AG04449 (cell line): ENCODE measurements around the gene KLC1.

Experiments
- CTCF ChIA-PET: fragments of 350-600 bp; formaldehyde crosslinking; extraction: SDS; loops from one replicate; lab custom pipeline; 2021; ENCODE audit warnings: antibody characterized with exemption; lab: Yijun Ruan, JAX
- POLR2A ChIA-PET: fragments of 400-600, 350-600 bp; formaldehyde crosslinking; extraction: SDS; loops from one replicate; lab custom pipeline; 2020; ENCODE audit warnings: antibody characterized with exemption, inconsistent platforms; lab: Yijun Ruan, JAX
- DNase-seq: peaks from one replicate; pipeline ENCODE4 v3.0.0-alpha.2; 2010; ENCODE audit warnings: low read depth, low spot score
- H3K4me3 ChIP-seq: 2 replicates; pipeline ENCODE4 v1.5.1; 2011; ENCODE audit warnings: low read depth, mild to moderate bottlenecking, control low read depth, low read length
- TF ChIP-seq, protein P1 (sequence below): IDR thresholded peaks from one replicate; pipeline ENCODE4 v1.5.1; 2011; ENCODE audit warnings: mild to moderate bottlenecking, moderate library complexity, low read length, control low read depth, inconsistent platforms; ENCODE audit not compliant: insufficient read depth; ENCODE audit errors: missing control alignments

Gene KLC1

DNA sequence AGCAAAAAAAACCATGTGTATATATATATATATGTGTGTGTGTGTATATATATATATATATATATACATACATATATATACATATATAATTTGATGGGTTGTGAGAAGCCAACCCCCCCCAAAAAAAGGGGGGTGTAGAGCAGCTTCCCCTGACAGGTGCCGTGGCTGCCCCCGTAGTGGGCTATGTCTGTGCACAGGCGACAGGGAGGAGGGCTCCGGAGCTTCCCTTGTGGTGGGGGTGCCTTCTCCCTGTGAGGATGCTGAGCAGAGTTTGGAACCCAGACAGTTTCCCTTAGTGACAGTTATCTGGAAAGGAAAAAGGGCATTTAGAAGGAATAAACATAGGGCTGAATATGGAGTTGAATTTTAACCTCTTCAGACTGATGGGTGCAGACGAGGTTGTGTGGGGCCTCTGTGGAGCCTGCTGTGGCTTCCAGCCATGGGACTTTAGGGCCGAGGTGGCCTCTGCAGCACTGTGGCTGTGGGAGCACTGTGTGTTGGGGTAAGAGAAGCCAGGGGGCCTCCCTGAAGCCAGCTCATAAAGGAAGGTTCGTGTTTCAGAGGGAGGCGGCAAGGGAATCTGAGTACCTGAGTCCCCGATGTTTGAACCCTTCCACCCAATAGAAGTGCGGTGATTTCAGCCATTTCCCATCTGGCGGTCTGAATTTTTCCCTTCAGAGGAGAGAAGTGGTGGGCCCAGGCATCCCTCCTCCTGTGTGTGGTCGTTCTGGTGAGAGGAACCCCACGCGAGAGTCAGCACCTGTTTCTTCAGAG is 66.5 kb downstream of the KLC1 start:
- ChIA-PET CTCF (interaction anchor here (0.8 to 1.7 kb wide), 4 partner anchors 11 to 82 kb away, joined by 3 to 6 read pairs (median 4); no protein-coding TSS in a partner anchor), POLR2A (no interaction called here)

DNA sequence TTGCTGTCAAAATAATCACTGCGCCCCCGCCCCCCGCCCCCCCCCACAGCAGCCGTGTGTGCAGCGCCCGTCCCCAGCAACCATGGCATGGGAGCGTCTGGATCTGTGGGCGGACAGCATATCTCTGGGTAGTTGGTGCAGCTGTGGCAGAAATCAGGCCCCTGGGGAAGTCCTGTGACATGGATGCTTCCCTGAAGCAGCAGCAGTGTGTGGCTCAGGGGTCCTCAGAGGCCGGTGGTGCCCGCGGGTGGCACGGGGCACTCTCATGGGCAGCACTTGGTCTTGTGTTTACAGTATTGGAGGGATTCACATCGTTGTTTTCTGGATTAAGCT is 67.0 kb downstream of the KLC1 start:
- CTCF ChIA-PET = interaction anchor here (1.6 kb wide), 1 partner anchor 83 kb away, joined by 3 read pairs; no protein-coding TSS in a partner anchor
- TF ChIP-seq, protein P1, sequence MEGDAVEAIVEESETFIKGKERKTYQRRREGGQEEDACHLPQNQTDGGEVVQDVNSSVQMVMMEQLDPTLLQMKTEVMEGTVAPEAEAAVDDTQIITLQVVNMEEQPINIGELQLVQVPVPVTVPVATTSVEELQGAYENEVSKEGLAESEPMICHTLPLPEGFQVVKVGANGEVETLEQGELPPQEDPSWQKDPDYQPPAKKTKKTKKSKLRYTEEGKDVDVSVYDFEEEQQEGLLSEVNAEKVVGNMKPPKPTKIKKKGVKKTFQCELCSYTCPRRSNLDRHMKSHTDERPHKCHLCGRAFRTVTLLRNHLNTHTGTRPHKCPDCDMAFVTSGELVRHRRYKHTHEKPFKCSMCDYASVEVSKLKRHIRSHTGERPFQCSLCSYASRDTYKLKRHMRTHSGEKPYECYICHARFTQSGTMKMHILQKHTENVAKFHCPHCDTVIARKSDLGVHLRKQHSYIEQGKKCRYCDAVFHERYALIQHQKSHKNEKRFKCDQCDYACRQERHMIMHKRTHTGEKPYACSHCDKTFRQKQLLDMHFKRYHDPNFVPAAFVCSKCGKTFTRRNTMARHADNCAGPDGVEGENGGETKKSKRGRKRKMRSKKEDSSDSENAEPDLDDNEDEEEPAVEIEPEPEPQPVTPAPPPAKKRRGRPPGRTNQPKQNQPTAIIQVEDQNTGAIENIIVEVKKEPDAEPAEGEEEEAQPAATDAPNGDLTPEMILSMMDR = no peak
- POLR2A ChIA-PET = no interaction called here
- no peak for DNase-seq
- no peak overlapping the region for H3K4me3 ChIP-seq

More for the DNA sequence above, 66.5 kb downstream of the KLC1 start:
- TF ChIP-seq, protein P1 = no peak
- H3K4me3 ChIP-seq = no peak overlapping the region
- no peak for DNase-seq

DNA sequence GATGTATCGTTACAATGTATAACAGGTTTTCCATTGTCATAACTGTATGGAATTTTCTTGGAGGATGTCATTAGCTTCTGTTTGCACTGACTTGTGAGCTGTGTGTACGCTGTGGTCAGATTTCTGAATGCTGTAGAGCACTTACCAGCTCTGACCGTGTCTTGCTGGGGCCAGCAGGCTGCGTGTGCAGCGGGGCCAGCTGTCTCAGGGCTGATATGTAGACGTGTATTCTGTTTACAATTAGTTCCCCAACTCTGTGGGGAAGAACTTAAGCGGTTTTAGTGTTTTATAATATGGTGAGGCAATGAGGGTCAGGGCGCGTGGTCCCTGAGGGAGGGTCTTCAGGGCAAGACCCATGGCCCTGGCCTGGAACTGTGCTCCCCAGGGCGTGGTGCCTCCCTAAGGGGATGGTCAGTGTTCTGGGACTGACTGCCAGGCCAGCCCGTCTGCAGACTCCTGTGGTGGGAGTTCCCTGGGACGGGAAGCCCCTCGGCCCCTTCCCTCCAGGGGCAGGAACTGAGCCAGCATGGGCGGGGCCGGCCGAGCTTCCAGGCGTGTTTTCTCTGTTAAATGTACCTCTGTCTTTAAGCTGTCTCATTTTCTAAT is 67.6 kb downstream of the KLC1 start:
- TF ChIP-seq, protein P1 = no peak
- DNase-seq = no peak
- ChIA-PET POLR2A (no interaction called here), CTCF (interaction anchor here (1.6 kb wide), 1 partner anchor 83 kb away, joined by 3 read pairs; no protein-coding TSS in a partner anchor)
- H3K4me3 ChIP-seq = no peak overlapping the region

DNA sequence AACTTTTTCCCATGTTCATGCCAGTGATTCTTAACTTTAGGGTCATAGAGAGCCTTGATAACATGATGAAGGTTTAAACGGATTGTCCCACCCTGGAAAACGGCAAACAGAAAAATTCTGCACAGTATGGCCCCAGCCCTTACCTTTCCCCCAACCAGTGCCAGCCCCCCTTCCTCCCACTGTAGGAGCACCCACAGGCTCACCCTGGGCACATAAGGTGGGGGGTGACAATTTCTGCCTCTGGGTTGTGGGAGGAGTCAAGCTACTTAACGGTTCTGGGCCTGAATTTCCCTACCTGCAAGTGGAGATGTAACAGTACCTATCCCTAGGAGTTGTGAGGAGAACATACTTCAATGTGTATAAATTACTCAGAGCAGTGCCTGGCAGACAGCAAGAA is 68.2 kb downstream of the KLC1 start:
- H3K4me3 ChIP-seq = no peak overlapping the region
- CTCF ChIA-PET = no interaction called here
- POLR2A ChIA-PET = no interaction called here
- TF ChIP-seq, protein P1 = no peak
- DNase-seq = no peak

DNA sequence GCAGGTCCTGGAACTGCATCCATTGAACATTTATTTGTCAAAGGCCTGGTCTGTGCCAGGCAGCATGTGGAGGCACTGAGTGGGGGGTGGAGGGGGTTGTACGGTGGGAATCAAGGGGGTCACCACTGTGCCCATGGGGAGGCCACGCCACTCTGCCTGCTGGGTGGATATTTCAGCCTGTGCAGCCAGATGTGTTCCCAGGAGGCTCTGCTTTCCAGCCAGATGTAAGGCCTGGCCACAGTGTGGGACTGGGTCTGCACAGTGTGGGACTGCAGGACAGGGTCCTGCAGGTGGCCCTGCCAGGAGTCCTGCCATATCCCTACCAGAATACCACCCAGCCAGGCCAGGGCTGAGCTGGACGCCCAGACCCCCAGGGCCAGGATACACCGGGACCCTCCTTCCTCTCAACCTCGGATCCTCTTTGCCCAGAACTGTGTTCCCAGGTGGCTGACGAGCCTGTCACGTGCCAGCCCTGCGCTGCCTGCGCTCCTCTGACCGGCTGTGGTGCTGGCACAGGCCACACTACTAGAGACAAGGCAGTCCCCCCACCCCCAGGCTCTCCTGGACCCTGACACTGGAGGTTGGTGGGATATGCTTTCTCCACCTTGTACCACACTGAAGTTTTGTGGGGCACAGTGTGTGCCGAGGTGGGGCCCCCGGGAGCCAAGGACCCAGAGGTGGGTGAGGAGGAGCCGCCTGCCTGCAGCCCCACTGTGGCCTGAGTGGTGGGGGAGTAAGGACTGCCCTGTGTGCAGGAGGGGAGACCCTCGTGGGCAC is 68.8 kb downstream of the KLC1 start:
- DNase-seq = no peak
- H3K4me3 ChIP-seq = no peak overlapping the region
- TF ChIP-seq, protein P1 = no peak
- CTCF ChIA-PET = no interaction called here
- POLR2A ChIA-PET = interaction anchor here (0.6 kb wide), 1 partner anchor 62 kb away, joined by 3 read pairs; no protein-coding TSS in a partner anchor
